Fibroblast of pulmonary artery (primary cell): Measurements from ENCODE around the gene KIF13A.

Experiments used
- DNase-seq: peaks from one replicate; pipeline ENCODE4 v3.0.0-alpha.2; 2010; ENCODE audit warnings: low read depth
- H3K4me3 ChIP-seq: replicated peaks from 2 replicates; pipeline ENCODE4 v1.5.1; 2011; ENCODE audit warnings: low read depth, mild to moderate bottlenecking, control low read depth, low read length, moderate library complexity
- CTCF ChIP-seq: IDR thresholded peaks from 2 replicates; pipeline ENCODE4 v1.5.1; 2011; ENCODE audit warnings: mild to moderate bottlenecking, control low read depth, low read length, inconsistent platforms; ENCODE audit errors: missing control alignments

Gene KIF13A

GRCh38 chr6:17867880-17868279 is 119.6 kb downstream of the KIF13A start:
- DNase-seq: peak; percentile 72
- H3K4me3 ChIP-seq: no peak overlapping the region
- TF ChIP-seq CTCF: no peak

GRCh38 chr6:17866876-17867444 is 120.5 kb downstream of the KIF13A start:
- H3K4me3 ChIP-seq: no peak overlapping the region
- TF ChIP-seq CTCF: no peak
- DNase-seq: no peak

GRCh38 chr6:17865798-17866725 is 121.4 kb downstream of the KIF13A start:
- TF ChIP-seq CTCF: no peak
- peak; percentile 90 for DNase-seq
- no peak overlapping the region for H3K4me3 ChIP-seq

DNA sequence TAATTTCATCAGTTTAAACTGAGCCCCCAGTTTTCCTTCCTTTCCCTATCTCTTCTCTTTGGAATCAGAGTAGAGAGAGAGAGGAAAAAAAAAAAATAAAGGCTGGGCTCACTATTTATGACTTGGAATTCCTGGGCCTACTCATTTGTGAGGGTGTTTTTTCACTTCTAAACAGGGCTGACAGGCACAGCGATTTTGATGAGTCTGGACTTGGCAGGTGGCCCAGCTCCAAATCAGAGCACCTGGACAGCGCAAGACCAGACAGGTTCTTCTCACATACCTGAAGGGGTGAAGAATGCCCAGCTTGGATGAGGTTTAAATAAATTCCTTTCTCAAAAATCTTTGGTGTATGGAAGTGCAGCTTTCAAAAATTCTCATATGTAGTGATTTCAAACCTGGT is 122.2 kb downstream of the KIF13A start:
- DNase-seq: no peak

GRCh38 chr6:17863901-17864754 is 123.3 kb downstream of the KIF13A start:
- TF ChIP-seq CTCF: no peak
- H3K4me3 ChIP-seq: no peak overlapping the region
- peak; percentile 33 for DNase-seq

More for the DNA sequence above, 122.2 kb downstream of the KIF13A start:
- TF ChIP-seq CTCF: no peak
- no peak overlapping the region for H3K4me3 ChIP-seq

- no peak for TF ChIP-seq CTCF
- H3K4me3 ChIP-seq: no peak overlapping the region
- no peak for DNase-seq
Observed at GRCh38 chr6:17861361-17861760, 126.1 kb downstream of the KIF13A start.
